ENCODE results near the gene MGMT. TPM values are rescaled to one million over a fixed set of nuclear protein-coding genes. Genes with fewer than 3 reads are reported as not detected.

Gene MGMT
- total RNA-seq, 2 donors from 2014 or later, result 18.3 to 25.5 TPM

GRCh38 chr10:129622736-129623135 lies 155.7 kb downstream of the MGMT start:
- Histone ChIP-seq H3K9me3 (no peaks in the 10 kb centered on the region), H3K4me3 (no peak overlapping the region), H3K27ac (no peak overlapping the region), H3K36me3 (no peaks in the 10 kb centered on the region), H3K4me1 (ENCODE audit: control insufficient read depth in 1 of 2, low read depth in 2 of 2) (peaks cover 4 to 8% of the 10 kb centered on the region in 2 donors), H3K27me3 (replicated peaks; ENCODE audit: insufficient read depth) (no peaks in the 10 kb centered on the region)
- no peak for TF ChIP-seq CTCF (IDR thresholded peaks at IDR 0.05)
- ATAC-seq (ENCODE audit: insufficient number of reproducible peaks, low FRiP score, low read depth) (no peak), DNase-seq (ENCODE audit: low spot score) (no peak)

GRCh38 chr10:129624526-129624925 lies 157.5 kb downstream of the MGMT start:
- Histone ChIP-seq H3K27ac (no peak overlapping the region), H3K4me3 (no peak overlapping the region), H3K27me3 (replicated peaks; ENCODE audit: insufficient read depth) (no peaks in the 10 kb centered on the region), H3K4me1 (ENCODE audit: control insufficient read depth in 1 of 2, low read depth in 2 of 2) (peaks cover 8 to 10% of the 10 kb centered on the region in 2 donors), H3K36me3 (no peaks in the 10 kb centered on the region), H3K9me3 (no peaks in the 10 kb centered on the region)
- ATAC-seq (ENCODE audit: insufficient number of reproducible peaks, low FRiP score, low read depth) (no peak), DNase-seq (ENCODE audit: low spot score) (no peak)
- TF ChIP-seq CTCF (IDR thresholded peaks at IDR 0.05), result no peak

DNA sequence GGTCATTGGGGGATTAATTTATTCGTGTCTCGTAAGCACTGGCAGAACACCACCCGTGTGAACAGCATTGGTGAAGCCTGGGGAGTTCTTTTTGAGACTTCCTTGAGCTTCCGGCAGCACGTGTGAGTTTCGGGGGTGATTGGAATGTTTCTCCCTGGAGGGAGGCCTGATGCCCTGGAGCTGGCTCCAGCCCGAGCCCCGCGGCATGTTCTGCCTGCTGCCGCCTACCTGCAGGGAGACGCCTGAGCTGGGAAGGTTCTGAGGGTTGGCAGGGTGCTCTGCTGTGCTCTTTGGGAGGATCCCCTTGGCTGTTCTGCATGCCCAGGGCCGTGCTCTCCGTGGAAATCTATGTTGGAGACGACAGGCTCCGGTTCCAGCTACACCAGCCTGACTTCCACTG lies 159.3 kb downstream of the MGMT start:
- ATAC-seq (ENCODE audit: insufficient number of reproducible peaks, low FRiP score, low read depth), result no peak

GRCh38 chr10:129626796-129627435 lies 159.9 kb downstream of the MGMT start:
- Histone ChIP-seq H3K9me3 (no peaks in the 10 kb centered on the region), H3K27ac (no peak overlapping the region), H3K4me1 (ENCODE audit: control insufficient read depth in 1 of 2, low read depth in 2 of 2) (peaks cover 8 to 10% of the 10 kb centered on the region in 2 donors), H3K36me3 (no peaks in the 10 kb centered on the region), H3K27me3 (replicated peaks; ENCODE audit: insufficient read depth) (no peaks in the 10 kb centered on the region), H3K4me3 (no peak overlapping the region)
- no peak for DNase-seq (ENCODE audit: low spot score)
- TF ChIP-seq CTCF (IDR thresholded peaks at IDR 0.05), result no peak
- no peak for ATAC-seq (ENCODE audit: insufficient number of reproducible peaks, low FRiP score, low read depth)

More for the DNA sequence above, 159.3 kb downstream of the MGMT start:
- no peaks in the 10 kb centered on the region for H3K9me3 ChIP-seq
- no peak for DNase-seq (ENCODE audit: low spot score)
- TF ChIP-seq CTCF (IDR thresholded peaks at IDR 0.05), result no peak
- H3K4me3 ChIP-seq, result no peak overlapping the region
- H3K27me3 ChIP-seq (replicated peaks; ENCODE audit: insufficient read depth), result no peaks in the 10 kb centered on the region
- no peaks in the 10 kb centered on the region for H3K36me3 ChIP-seq
- no peak overlapping the region for H3K27ac ChIP-seq
- peaks cover 8 to 10% of the 10 kb centered on the region in 2 donors for H3K4me1 ChIP-seq (ENCODE audit: control insufficient read depth in 1 of 2, low read depth in 2 of 2)

- ATAC-seq (ENCODE audit: insufficient number of reproducible peaks, low FRiP score, low read depth), result no peak
Measured at GRCh38 chr10:129627442-129627841, 160.4 kb downstream of the MGMT start.

More at GRCh38 chr10:129627442-129627841, 160.4 kb downstream of the MGMT start:
- no peaks in the 10 kb centered on the region for H3K36me3 ChIP-seq
- no peak overlapping the region for H3K27ac ChIP-seq
- no peaks in the 10 kb centered on the region for H3K27me3 ChIP-seq (replicated peaks; ENCODE audit: insufficient read depth)
- no peaks in the 10 kb centered on the region for H3K9me3 ChIP-seq
- peaks cover 8 to 10% of the 10 kb centered on the region in 2 donors for H3K4me1 ChIP-seq (ENCODE audit: control insufficient read depth in 1 of 2, low read depth in 2 of 2)
- no peak for DNase-seq (ENCODE audit: low spot score)
- no peak for TF ChIP-seq CTCF (IDR thresholded peaks at IDR 0.05)
- no peak overlapping the region for H3K4me3 ChIP-seq
